H1 (cell line): ENCODE data around the gene IL17A. TPM values are rescaled to one million over a fixed set of nuclear protein-coding genes. Genes with fewer than 3 reads are reported as not detected.

Source experiments
- CTCF ChIA-PET: fragments of 300-600 bp; sonication (Branson Sonifier 250); formaldehyde crosslinking; loops from one replicate; lab custom pipeline; 2021; ENCODE audit not compliant: partially characterized antibody; lab: Charles Lee
- POLR2A ChIA-PET: fragments of 300-600 bp; sonication (Branson Sonifier 250); formaldehyde crosslinking; loops from one replicate; lab custom pipeline; 2021; ENCODE audit warnings: inconsistent platforms; ENCODE audit not compliant: partially characterized antibody; lab: Charles Lee
- DNase-seq, 2 experiments: peaks; one replicate each; pipeline versions ENCODE4 v3.0.0 to v3.0.0-alpha.2; 2010 to 2022; ENCODE audit warnings: low spot score in 2 of 2, low read depth in 1 of 2, mixed read lengths in 1 of 2
- FAIRE-seq: peaks from 2 replicates; lab custom pipeline; 2011; peaks lifted over from hg19 to GRCh38; lab: Jason Lieb, UNC
- H2AFZ ChIP-seq: 2 replicates; pipeline ENCODE4 v1.8.1; 2012; ENCODE audit warnings: low read length, inconsistent platforms
- H2AK5ac ChIP-seq: 2 replicates; pipeline ENCODE4 v1.6.1; 2013; ENCODE audit warnings: low read depth, low read length
- H2BK120ac ChIP-seq: replicated peaks from 2 replicates; pipeline ENCODE3; 2013; ENCODE audit warnings: low read depth, low read length, inconsistent platforms
- H2BK12ac ChIP-seq: 2 replicates; pipeline ENCODE4 v1.6.1; 2013; ENCODE audit warnings: low read depth, low read length
- H2BK15ac ChIP-seq: 2 replicates; pipeline ENCODE4 v1.6.1; 2013; ENCODE audit warnings: low read length
- H2BK20ac ChIP-seq: 2 replicates; pipeline ENCODE4 v1.6.1; 2013; ENCODE audit warnings: low read length
- H2BK5ac ChIP-seq: 2 replicates; pipeline ENCODE4 v1.6.1; 2013; ENCODE audit warnings: low read depth, low read length
- H3K14ac ChIP-seq: 2 replicates; pipeline ENCODE4 v1.6.1; 2013; ENCODE audit warnings: inconsistent platforms; ENCODE audit not compliant: insufficient read length
- H3K18ac ChIP-seq: 2 replicates; pipeline ENCODE4 v1.6.1; 2013; ENCODE audit warnings: low read length; ENCODE audit errors: extremely low read depth
- H3K23ac ChIP-seq: 2 replicates; pipeline ENCODE4 v1.6.1; 2013; ENCODE audit warnings: inconsistent platforms; ENCODE audit not compliant: insufficient read length
- H3K23me2 ChIP-seq: 2 replicates; pipeline ENCODE4 v1.6.1; 2013; ENCODE audit warnings: low read depth, low read length
- H3K27ac ChIP-seq: 2 replicates; pipeline ENCODE4 v1.6.1; 2011; ENCODE audit warnings: low read depth, low read length, inconsistent platforms
- H3K27me3 ChIP-seq, 4 experiments: replicated peaks in 1 of 4; 1 replicate in 1 of 4; 2 replicates in 3 of 4; pipeline versions ENCODE4 v1.6.1 to v1.8.1; 2011 to 2013; ENCODE audit warnings: low read length in 3 of 4, mild to moderate bottlenecking in 3 of 4, inconsistent platforms in 2 of 4, mixed read lengths in 2 of 4, moderate library complexity in 1 of 4; ENCODE audit not compliant: control insufficient read depth in 3 of 4, insufficient read depth in 3 of 4; ENCODE audit errors: extremely low read depth in 1 of 4
- H3K36me3 ChIP-seq, 4 experiments: 2 replicates each; pipeline versions ENCODE4 v1.6.1 to v1.8.1; 2011 to 2013; ENCODE audit warnings: mild to moderate bottlenecking in 4 of 4, low read length in 3 of 4, moderate library complexity in 2 of 4, control low read depth in 1 of 4, inconsistent platforms in 1 of 4; ENCODE audit not compliant: insufficient read depth in 4 of 4, control insufficient read depth in 2 of 4
- H3K4ac ChIP-seq: replicated peaks from 2 replicates; pipeline ENCODE3; 2013; ENCODE audit warnings: low read length, low read depth, mixed read lengths, inconsistent platforms; ENCODE audit not compliant: insufficient read length
- H3K4me1 ChIP-seq, 4 experiments: replicated peaks in 1 of 4; 1 replicate in 1 of 4; 2 replicates in 3 of 4; pipeline versions ENCODE4 v1.6.1 to v1.8.1; 2011 to 2013; ENCODE audit warnings: low read length in 3 of 4, inconsistent platforms in 2 of 4, mixed read lengths in 1 of 4; ENCODE audit not compliant: insufficient read depth in 4 of 4, control insufficient read depth in 3 of 4
- H3K4me2 ChIP-seq, 2 experiments: 2 replicates each; pipeline versions ENCODE4 v1.6.1 to v1.8.1; 2011 to 2013; ENCODE audit warnings: low read depth in 2 of 2, low read length in 2 of 2, control low read depth in 1 of 2, inconsistent platforms in 1 of 2, mild to moderate bottlenecking in 1 of 2; ENCODE audit not compliant: insufficient read depth in 1 of 2
- H3K4me3 ChIP-seq, 4 experiments: fragments of 200-600, 300-600 bp in 1 of 4; sonication (generic), shearing (Covaris generic), sonication (Bioruptor Twin) in 1 of 4; 2 replicates each; pipeline versions ENCODE4 v1.5.1 to v1.8.1; 2011 to 2016; ENCODE audit warnings: low read length in 4 of 4, low read depth in 3 of 4, control low read depth in 2 of 4, inconsistent platforms in 2 of 4, mild to moderate bottlenecking in 2 of 4, mixed read lengths in 1 of 4, moderate library complexity in 1 of 4; ENCODE audit not compliant: insufficient read depth in 2 of 4; ENCODE audit errors: extremely low read depth in 1 of 4
- H3K56ac ChIP-seq: replicated peaks from 2 replicates; pipeline ENCODE3; 2013; ENCODE audit warnings: low read depth, mild to moderate bottlenecking, mixed read lengths, low read length, inconsistent platforms; ENCODE audit not compliant: insufficient read length
- H3K79me1 ChIP-seq: 2 replicates; pipeline ENCODE4 v1.6.1; 2013; ENCODE audit warnings: low read depth, low read length, control low read depth
- H3K79me2 ChIP-seq, 2 experiments: 2 replicates each; pipeline versions ENCODE4 v1.6.1 to v1.8.1; 2012 to 2013; ENCODE audit warnings: low read length in 2 of 2, mild to moderate bottlenecking in 2 of 2, inconsistent platforms in 1 of 2; ENCODE audit not compliant: insufficient read depth in 2 of 2, control insufficient read depth in 1 of 2
- H3K9ac ChIP-seq, 4 experiments: replicated peaks in 1 of 4; 1 replicate in 1 of 4; 2 replicates in 3 of 4; pipeline versions ENCODE4 v1.6.1 to v1.8.1; 2011 to 2013; ENCODE audit warnings: low read depth in 3 of 4, low read length in 3 of 4, control low read depth in 2 of 4, mild to moderate bottlenecking in 2 of 4, moderate library complexity in 2 of 4, inconsistent platforms in 1 of 4; ENCODE audit errors: extremely low read depth in 1 of 4
- H3K9me3 ChIP-seq, 2 experiments: 2 replicates each; pipeline versions ENCODE4 v1.6.1 to v1.8.1; 2012 to 2013; ENCODE audit warnings: mild to moderate bottlenecking in 2 of 2, moderate library complexity in 2 of 2, control low read depth in 1 of 2, inconsistent platforms in 1 of 2, low read depth in 1 of 2, low read length in 1 of 2, mixed read lengths in 1 of 2; ENCODE audit not compliant: insufficient read depth in 2 of 2
- H4K20me1 ChIP-seq, 2 experiments: replicated peaks in 1 of 2; 2 replicates each; pipeline versions ENCODE3 to v1.8.1; 2011 to 2013; ENCODE audit warnings: inconsistent platforms in 2 of 2, low read length in 2 of 2, mild to moderate bottlenecking in 1 of 2; ENCODE audit not compliant: insufficient read depth in 2 of 2, control insufficient read depth in 1 of 2
- H4K5ac ChIP-seq: 2 replicates; pipeline ENCODE4 v1.6.1; 2013; ENCODE audit warnings: low read length, low read depth, mixed read lengths, inconsistent platforms; ENCODE audit not compliant: insufficient read length
- H4K8ac ChIP-seq: 2 replicates; pipeline ENCODE4 v1.8.0; 2013; ENCODE audit warnings: mild to moderate bottlenecking, moderate library complexity, low read length, inconsistent platforms; ENCODE audit not compliant: insufficient read depth; ENCODE audit errors: extremely low read depth
- H4K91ac ChIP-seq: replicated peaks from 2 replicates; pipeline ENCODE3; 2013; ENCODE audit warnings: low read length, mixed read lengths, inconsistent platforms; ENCODE audit not compliant: insufficient read length
- CHD2 ChIP-seq: IDR thresholded peaks from 2 replicates; pipeline ENCODE4 v1.6.1; 2012; ENCODE audit warnings: low read length, improper control_type of control experiment
- CREB1 ChIP-seq: IDR thresholded peaks from 2 replicates; pipeline ENCODE4 v1.6.1; 2012; ENCODE audit warnings: inconsistent platforms
- EGR1 ChIP-seq: IDR thresholded peaks from 2 replicates; pipeline ENCODE4 v1.6.1; 2011; ENCODE audit warnings: low read depth, low read length, borderline replicate concordance
- JUN ChIP-seq: IDR thresholded peaks from 2 replicates; pipeline ENCODE4 v1.6.1; 2011; ENCODE audit warnings: low read depth, mild to moderate bottlenecking, improper control_type of control experiment, low read length
- KDM1A ChIP-seq: fragments of 200-600, 300-600 bp; sonication (generic); IDR thresholded peaks from 2 replicates; pipeline ENCODE4 v1.7.1; 2016; ENCODE audit warnings: mild to moderate bottlenecking, low read length, borderline replicate concordance
- PHF8 ChIP-seq: fragments of 200-600 bp; sonication (generic); conservative IDR thresholded peaks from 2 replicates; pipeline ENCODE4 v1.7.1; 2012; ENCODE audit warnings: low read depth, mild to moderate bottlenecking, inconsistent platforms, low read length, moderate library complexity
- RAD21 ChIP-seq, 2 experiments: IDR thresholded peaks in 1 of 2; conservative IDR thresholded peaks in 1 of 2; 2 replicates each; pipeline ENCODE4 v1.6.1; 2011; ENCODE audit warnings: low read depth in 2 of 2, low read length in 2 of 2, improper control_type of control experiment in 1 of 2, inconsistent platforms in 1 of 2, mild to moderate bottlenecking in 1 of 2, moderate library complexity in 1 of 2
- RFX5 ChIP-seq: IDR thresholded peaks from 2 replicates; pipeline ENCODE4 v1.6.1; 2011; ENCODE audit warnings: low read depth, low read length, improper control_type of control experiment, borderline replicate concordance
- SIRT6 ChIP-seq: IDR thresholded peaks from one replicate; pipeline ENCODE4 v1.7.1; 2012; ENCODE audit warnings: low read length, inconsistent platforms
- SRF ChIP-seq: IDR thresholded peaks from 2 replicates; pipeline ENCODE4 v1.6.1; 2011; ENCODE audit warnings: mild to moderate bottlenecking, low read depth, low read length, moderate library complexity
- TAF7 ChIP-seq: optimal IDR thresholded peaks from 2 replicates; pipeline ENCODE3; 2011; ENCODE audit warnings: low read depth, mild to moderate bottlenecking, inconsistent platforms, low read length, moderate library complexity, borderline replicate concordance
- WGBS, 2 experiments: shearing (Covaris generic) in 1 of 2; methylation state at CpG; one replicate each; pipeline versions ENCODE4 v1.1.6 to v1.1.7; 2013 to 2015; ENCODE audit warnings: low lambda C conversion rate in 2 of 2, mixed read lengths in 2 of 2, inconsistent platforms in 1 of 2, low coverage in 1 of 2, missing lambda C conversion rate in 1 of 2; ENCODE audit not compliant: insufficient replicate concordance in 2 of 2, insufficient coverage in 1 of 2, insufficient read length in 1 of 2; ENCODE audit errors: extremely low coverage in 1 of 2, missing lambda C conversion rate in 1 of 2; 5-methylcytosine and 5-hydroxymethylcytosine counted together
- polyA plus RNA-seq, 7 experiments: library from polyadenylated mRNA; depleted of rRNA in 3 of 7; stranded (reverse) in 5 of 7; unstranded in 2 of 7; fragments of >200 nt in 5 of 7; fragments of 200-250 nt in 2 of 7; gene quantifications; 1 replicate in 5 of 7; 2 replicates in 1 of 7; 4 replicates in 1 of 7; pipeline versions ENCODE4 v1.2.1 to v1.2.3, GENCODE V29; 2011 to 2013; ENCODE audit warnings: missing spikeins in 2 of 7, mixed read lengths in 2 of 7
- total RNA-seq: library from RNA; stranded (reverse); fragmentation: NEBNext Ultra II Directional; extraction: Animal tissue kit (Norgen Biotek cat#: 25700); gene quantifications from 2 replicates; pipeline ENCODE4 v1.2.1, GENCODE V29; 2021
- TF ChIP-seq, protein P1 (sequence below), 3 experiments: IDR thresholded peaks; 1 replicate in 2 of 3; 2 replicates in 1 of 3; pipeline versions ENCODE4 v1.5.1 to v1.6.1; 2011; ENCODE audit warnings: low read length in 3 of 3, mild to moderate bottlenecking in 3 of 3, inconsistent platforms in 2 of 3, low read depth in 1 of 3, moderate library complexity in 1 of 3; ENCODE audit not compliant: insufficient read depth in 1 of 3; ENCODE audit errors: control extremely low read depth in 1 of 3

IL17A gene
- total and polyA plus RNA-seq, 2 of the 8 experiments (the other 6 are each of a cell fraction or from before 2014, with no cell fraction given), result not detected

DNA sequence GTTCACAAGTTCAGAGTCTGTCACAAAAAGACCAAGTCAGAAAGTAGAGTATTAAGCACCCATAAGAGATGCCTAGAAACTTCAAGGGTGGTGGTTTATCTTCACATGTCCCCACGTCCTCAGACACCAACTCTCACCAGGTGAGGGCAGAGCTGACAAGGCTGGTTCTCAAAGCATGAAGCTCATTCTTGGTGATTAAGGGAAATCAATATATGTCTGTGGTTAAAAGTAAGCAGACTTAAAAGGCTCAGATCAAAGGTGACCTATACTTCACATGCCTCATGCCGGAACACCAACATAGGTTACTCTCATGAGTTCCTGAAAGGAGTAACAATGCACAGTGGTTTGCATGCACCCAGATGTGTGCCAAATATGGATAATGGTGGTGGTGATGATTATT lies 27.0 kb downstream of the IL17A start:
- Histone ChIP-seq H2BK5ac (no peak overlapping the region), H2BK12ac (no peak overlapping the region), H3K9ac (no peak overlapping the region), H3K23ac (no peak overlapping the region), H3K4ac (no peak overlapping the region), H3K27ac (no peak overlapping the region), H3K9me3 (no peaks in the 10 kb centered on the region), H3K4me3 (no peak overlapping the region), H3K18ac (no peak overlapping the region), H3K56ac (no peak overlapping the region), H4K8ac (no peak overlapping the region), H3K23me2 (no peaks in the 10 kb centered on the region; the same call in 1 of the 2 replicates), H3K79me2 (no peaks in the 10 kb centered on the region), H3K27me3 (no peaks in the 10 kb centered on the region), H3K36me3 (no peaks in the 10 kb centered on the region), H2BK20ac (no peak overlapping the region), H4K5ac (no peak overlapping the region), H3K4me1 (no peaks in the 10 kb centered on the region), H4K91ac (no peak overlapping the region), H2BK15ac (no peak overlapping the region), H2AK5ac (no peak overlapping the region), H2BK120ac (no peak overlapping the region), H3K4me2 (no peak overlapping the region), H2AFZ (no peak overlapping the region), H3K14ac (no peak overlapping the region), H4K20me1 (no peaks in the 10 kb centered on the region), H3K79me1 (no peaks in the 10 kb centered on the region)
- FAIRE-seq (no peak), DNase-seq (no peak)
- ChIA-PET CTCF (interaction anchor here (1.0 to 3.1 kb wide), 7 partner anchors 11 to 286 kb away, joined by 3 to 18 read pairs (median 7); no protein-coding TSS in a partner anchor), POLR2A (interaction anchor here (0.7 kb wide), 1 partner anchor 42 kb away, joined by 3 read pairs; no protein-coding TSS in a partner anchor)
- 85% methylated on average over 2 of the region's 2 CpGs; no CpG with 5 or more reads in 1 of the 2 experiments for WGBS, 2 experiments
- TF ChIP-seq RAD21 (IDR thresholded peaks at IDR 0.05 in 1 of 2, conservative IDR thresholded peaks at IDR 0.05 in 1 of 2; ENCODE audit: low read depth in 2 of 2, low read length in 2 of 2), result peak in 1 of 2 experiments; percentile 21; a peak in 1 of 4 replicates
- TF ChIP-seq CREB1, result no peak
- TF ChIP-seq CHD2, result no peak
- no peak for TF ChIP-seq TAF7
- no peak for TF ChIP-seq SRF
- TF ChIP-seq EGR1, result no peak
- TF ChIP-seq JUN, result no peak
- no peak for TF ChIP-seq SIRT6
- TF ChIP-seq PHF8, result no peak
- no peak for TF ChIP-seq RFX5
- TF ChIP-seq, protein P1, sequence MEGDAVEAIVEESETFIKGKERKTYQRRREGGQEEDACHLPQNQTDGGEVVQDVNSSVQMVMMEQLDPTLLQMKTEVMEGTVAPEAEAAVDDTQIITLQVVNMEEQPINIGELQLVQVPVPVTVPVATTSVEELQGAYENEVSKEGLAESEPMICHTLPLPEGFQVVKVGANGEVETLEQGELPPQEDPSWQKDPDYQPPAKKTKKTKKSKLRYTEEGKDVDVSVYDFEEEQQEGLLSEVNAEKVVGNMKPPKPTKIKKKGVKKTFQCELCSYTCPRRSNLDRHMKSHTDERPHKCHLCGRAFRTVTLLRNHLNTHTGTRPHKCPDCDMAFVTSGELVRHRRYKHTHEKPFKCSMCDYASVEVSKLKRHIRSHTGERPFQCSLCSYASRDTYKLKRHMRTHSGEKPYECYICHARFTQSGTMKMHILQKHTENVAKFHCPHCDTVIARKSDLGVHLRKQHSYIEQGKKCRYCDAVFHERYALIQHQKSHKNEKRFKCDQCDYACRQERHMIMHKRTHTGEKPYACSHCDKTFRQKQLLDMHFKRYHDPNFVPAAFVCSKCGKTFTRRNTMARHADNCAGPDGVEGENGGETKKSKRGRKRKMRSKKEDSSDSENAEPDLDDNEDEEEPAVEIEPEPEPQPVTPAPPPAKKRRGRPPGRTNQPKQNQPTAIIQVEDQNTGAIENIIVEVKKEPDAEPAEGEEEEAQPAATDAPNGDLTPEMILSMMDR (IDR thresholded peaks at IDR 0.05; ENCODE audit: control extremely low read depth in 1 of 3, insufficient read depth in 1 of 3, low read depth in 1 of 3, low read length in 3 of 3), result peak in 1 of 3 experiments; percentile 23; a peak in 1 of 4 replicates
- TF ChIP-seq KDM1A, result no peak
